KMS-11 (cell line): Measurements from ENCODE around the gene DDX19B.
"Not testable (repeated sequence)": the region's sequence is repeated elsewhere in the genome, so short reads cannot be mapped to it uniquely, and the experiment has no call there.

Experiments
- H2AFZ ChIP-seq: fragments of 200-600 bp; sonication (generic); 2 replicates; pipeline ENCODE4 v1.6.1; 2016; ENCODE audit warnings: antibody characterized with exemption, mixed run types, low read depth
- H3K27ac ChIP-seq: fragments of 200-600 bp; sonication (generic); 2 replicates; pipeline ENCODE4 v1.6.1; 2016; ENCODE audit warnings: mild to moderate bottlenecking, mixed run types
- H3K27me3 ChIP-seq: fragments of 200-600 bp; sonication (generic); 2 replicates; pipeline ENCODE4 v1.6.1; 2017; ENCODE audit warnings: mild to moderate bottlenecking, low read depth, mixed run types, moderate library complexity; ENCODE audit not compliant: insufficient read depth
- H3K36me3 ChIP-seq: fragments of 200-600 bp; sonication (generic); 2 replicates; pipeline ENCODE4 v1.6.1; 2017; ENCODE audit warnings: mild to moderate bottlenecking, mixed run types; ENCODE audit not compliant: insufficient read depth
- H3K4me1 ChIP-seq: fragments of 200-600 bp; sonication (generic); 2 replicates; pipeline ENCODE4 v1.6.1; 2016; ENCODE audit warnings: mild to moderate bottlenecking, low read depth, mixed run types; ENCODE audit not compliant: poor library complexity, severe bottlenecking
- H3K4me2 ChIP-seq: fragments of 200-600 bp; sonication (generic); 2 replicates; pipeline ENCODE4 v1.7.0; 2016; ENCODE audit warnings: mild to moderate bottlenecking, mixed run types
- H3K4me3 ChIP-seq: fragments of 200-600 bp; sonication (generic); IDR thresholded peaks from 2 replicates; pipeline ENCODE4 v1.6.1; 2017; ENCODE audit warnings: low read depth, low read length, mixed read lengths; ENCODE audit not compliant: insufficient read depth
- H3K79me2 ChIP-seq: fragments of 200-600 bp; sonication (generic); 2 replicates; pipeline ENCODE4 v1.6.1; 2016; ENCODE audit warnings: low read depth, mixed run types; ENCODE audit not compliant: insufficient read depth
- H3K9ac ChIP-seq: fragments of 200-600 bp; sonication (generic); 2 replicates; pipeline ENCODE4 v1.6.1; 2016; ENCODE audit warnings: mild to moderate bottlenecking, mixed run types
- H4K20me1 ChIP-seq: fragments of 200-600 bp; sonication (generic); 2 replicates; pipeline ENCODE4 v1.6.1; 2016; ENCODE audit warnings: mild to moderate bottlenecking, mixed run types; ENCODE audit not compliant: insufficient read depth
- CTCF ChIP-seq: fragments of 200-600 bp; sonication (generic); conservative IDR thresholded peaks from 2 replicates; pipeline ENCODE4 v1.6.1; 2017; ENCODE audit warnings: low read depth, mild to moderate bottlenecking, antibody characterized with exemption, low read length, moderate library complexity, mixed read lengths

The DDX19B gene

GRCh38 chr16:70276392-70276791 lies 22.6 kb upstream of the DDX19B start:
- H3K79me2 ChIP-seq: peaks cover 30% of the 10 kb centered on the region; the same call in 1 of the 2 replicates
- peaks cover 23% of the 10 kb centered on the region; the same call in 1 of the 2 replicates for H3K36me3 ChIP-seq

GRCh38 chr16:70287304-70287971 lies 11.5 kb upstream of the DDX19B start:
- H2AFZ ChIP-seq, H3K4me3 ChIP-seq, H4K20me1 ChIP-seq, H3K27me3 ChIP-seq, H3K36me3 ChIP-seq: not testable (repeated sequence)
- peaks cover 66% of the 10 kb centered on the region for H3K79me2 ChIP-seq
- H3K9ac ChIP-seq: peak overlapping the region; percentile 87; the same call in 1 of the 2 replicates
- peak overlapping the region; percentile 82; the same call in 1 of the 2 replicates for H3K27ac ChIP-seq
- peaks cover 26% of the 10 kb centered on the region for H3K4me1 ChIP-seq
- peak overlapping the region; percentile 64 for H3K4me2 ChIP-seq

More at GRCh38 chr16:70276392-70276791, 22.6 kb upstream of the DDX19B start:
- Histone ChIP-seq H3K4me2 (no peak overlapping the region), H3K4me1 (no peaks in the 10 kb centered on the region), H3K27me3 (no peaks in the 10 kb centered on the region), H3K4me3 (no peak overlapping the region), H4K20me1 (no peaks in the 10 kb centered on the region), H2AFZ (no peak overlapping the region), H3K27ac (no peak overlapping the region), H3K9ac (no peak overlapping the region)
- no peak for TF ChIP-seq CTCF

GRCh38 chr16:70289229-70290094 lies 9.5 kb upstream of the DDX19B start, which contains the start of gene AARS1:
TSS of gene AARS1 (minus strand) at chr16:70289506. CDS start at chr16:70282763, 6,743 bp downstream.
- Histone ChIP-seq H3K36me3 (no peaks in the 10 kb centered on the region), H3K9ac (peak within 1 kb of the TSS; percentile 87), H2AFZ (peak within 1 kb of the TSS; percentile 79), H3K4me2 (peak within 1 kb of the TSS; percentile 64), H4K20me1 (no peaks in the 10 kb centered on the region), H3K27ac (peak within 1 kb of the TSS; percentile 82), H3K79me2 (peaks cover 47% of the 10 kb centered on the region), H3K27me3 (no peaks in the 10 kb centered on the region), H3K4me1 (peaks cover 17% of the 10 kb centered on the region), H3K4me3 (no peak within 1 kb of the TSS)
- no peak for TF ChIP-seq CTCF

- no peak overlapping the region for H3K4me2 ChIP-seq
- H3K4me3 ChIP-seq: no peak overlapping the region
- H3K79me2 ChIP-seq: peaks cover 31% of the 10 kb centered on the region
- no peak overlapping the region for H3K9ac ChIP-seq
- TF ChIP-seq CTCF: no peak
- no peaks in the 10 kb centered on the region for H4K20me1 ChIP-seq
- H2AFZ ChIP-seq: no peak overlapping the region
- no peak overlapping the region for H3K27ac ChIP-seq
- H3K4me1 ChIP-seq: peaks cover 13% of the 10 kb centered on the region
- H3K36me3 ChIP-seq: no peaks in the 10 kb centered on the region
- no peaks in the 10 kb centered on the region for H3K27me3 ChIP-seq
Observed at GRCh38 chr16:70290949-70291519, 8.0 kb upstream of the DDX19B start.

GRCh38 chr16:70292148-70292547 lies 6.8 kb upstream of the DDX19B start:
- H3K4me3 ChIP-seq, H3K36me3 ChIP-seq, H2AFZ ChIP-seq, H4K20me1 ChIP-seq, H3K27ac ChIP-seq, H3K27me3 ChIP-seq, H3K4me2 ChIP-seq, H3K9ac ChIP-seq: not testable (repeated sequence)
- peaks cover 20% of the 10 kb centered on the region for H3K79me2 ChIP-seq
- peaks cover 13% of the 10 kb centered on the region for H3K4me1 ChIP-seq
